GM13977 (cell line): Measurements from ENCODE around the gene MRPL47.

Experiments used
- DNase-seq: peaks from one replicate; pipeline ENCODE4 v3.0.0; 2012; ENCODE audit warnings: low spot score
- CTCF ChIP-seq: IDR thresholded peaks from 2 replicates; pipeline ENCODE4 v1.5.1; 2012; ENCODE audit warnings: mild to moderate bottlenecking, control low read depth; ENCODE audit not compliant: insufficient read depth; ENCODE audit errors: extremely low read depth, missing control alignments
- in situ Hi-C: fragments of 300-500 bp; cut with MboI; formaldehyde crosslinking; loops from one replicate; pipeline ENCODE4 v1.12.0; 2022; ENCODE audit warnings: low sequenced_read_pairs, low pct_unique_long_range_greater_than_20kb, mixed read lengths, inconsistent platforms; ENCODE audit not compliant: unreplicated experiment

MRPL47 gene

GRCh38 chr3:179642871-179643270 is 38.4 kb upstream of the MRPL47 start:
- DNase-seq = no peak
- TF ChIP-seq CTCF = no peak
- in situ Hi-C loops = no loop called here

GRCh38 chr3:179640469-179640868 is 36.0 kb upstream of the MRPL47 start:
- TF ChIP-seq CTCF = no peak
- DNase-seq = no peak
- in situ Hi-C loops = no loop called here

GRCh38 chr3:179630753-179631451 is 26.5 kb upstream of the MRPL47 start:
- no peak for DNase-seq
- no peak for TF ChIP-seq CTCF
- in situ Hi-C loops = no loop called here

GRCh38 chr3:179624451-179624850 is 20.0 kb upstream of the MRPL47 start:
- no peak for TF ChIP-seq CTCF
- in situ Hi-C loops = no loop called here
- no peak for DNase-seq

- TF ChIP-seq CTCF = no peak
- in situ Hi-C loops = no loop called here
- DNase-seq = no peak
Measured at GRCh38 chr3:179622023-179622422, 17.6 kb upstream of the MRPL47 start.

- DNase-seq = no peak
- in situ Hi-C loops = no loop called here
- no peak for TF ChIP-seq CTCF
Measured at GRCh38 chr3:179615458-179616173, 11.2 kb upstream of the MRPL47 start.
